Lower leg skin (tissue), 4 donors: ENCODE measurements around the gene TENT4B. TPM values are rescaled to one million over a fixed set of nuclear protein-coding genes. Genes with fewer than 3 reads are reported as not detected.

Experiments
- DNase-seq, 2 donors: peaks; one replicate each; pipeline ENCODE4 v3.0.0-alpha.2; 2019; ENCODE audit warnings: low spot score in 2 of 2
- H3K4me3 ChIP-seq: fragments of 200-600 bp; sonication (generic); 2 replicates; pipeline ENCODE4 v1.5.1; 2017; ENCODE audit warnings: mild to moderate bottlenecking, low read depth; ENCODE audit not compliant: poor library complexity, severe bottlenecking
- POLR2A ChIP-seq, 2 donors: fragments of 450-650 bp; IDR thresholded peaks; one replicate each; pipeline ENCODE4 v1.6.1; 2016 to 2017; ENCODE audit warnings: antibody characterized with exemption in 2 of 2, mild to moderate bottlenecking in 1 of 2, moderate library complexity in 1 of 2
- WGBS, 2 donors: methylation state at CpG; one replicate each; pipeline ENCODE4 v1.1.5; 2018; 5-methylcytosine and 5-hydroxymethylcytosine counted together
- intact Hi-C: fragments of 100-400 bp; cut with DNase I; formaldehyde crosslinking; loops from one replicate; pipeline ENCODE4 v1.15.0; 2023; ENCODE audit warnings: low total_unique reads
- total RNA-seq, 4 donors: library from RNA; depleted of rRNA; stranded (reverse); fragments of >200 nt; gene quantifications; one replicate each; pipeline ENCODE4 v1.1.0, GENCODE V29; 2016
- TF ChIP-seq, protein P1 (sequence below), 3 donors: fragments of 450-650 bp; IDR thresholded peaks; one replicate each; pipeline ENCODE4 v1.5.1; 2016; ENCODE audit warnings: antibody characterized with exemption in 3 of 3, mild to moderate bottlenecking in 3 of 3, moderate library complexity in 2 of 3

Gene TENT4B
- total RNA-seq, 4 donors from 2014 or later: 9.1 to 14.7 (median 12.6) TPM

DNA sequence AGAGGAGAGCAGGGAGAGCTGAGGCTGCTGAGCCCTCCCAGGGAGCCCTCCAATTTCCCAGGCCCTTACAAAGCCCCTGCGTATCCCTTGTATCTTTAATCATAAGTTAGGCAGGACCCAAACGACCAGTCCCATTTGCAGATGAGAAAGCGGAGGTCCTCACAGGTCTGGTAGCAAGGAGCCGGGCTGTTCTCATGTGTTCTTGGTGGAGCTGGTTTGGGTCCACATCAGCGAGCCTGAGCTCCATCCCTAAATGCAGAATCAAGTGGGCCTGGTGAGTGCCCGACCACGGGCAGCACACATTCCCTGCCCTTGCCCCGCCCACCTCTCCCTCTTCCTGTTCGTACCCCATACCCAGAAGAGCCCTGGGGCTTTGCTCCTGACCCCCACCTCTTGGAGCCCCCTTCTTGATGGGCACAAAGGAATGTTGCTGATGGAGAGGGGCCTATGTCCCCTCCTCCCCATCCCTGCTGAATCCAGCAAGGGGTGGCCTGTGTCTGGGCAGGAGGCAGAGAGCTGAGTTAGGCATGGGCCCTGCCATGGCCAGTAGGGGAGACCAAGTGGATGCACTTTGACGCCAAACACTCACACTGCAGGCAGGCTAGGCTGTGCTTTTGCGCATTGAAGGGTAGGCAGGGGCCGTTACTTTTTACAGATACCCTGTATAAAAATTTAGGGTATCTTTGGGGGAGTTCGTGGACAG lies 95.0 kb downstream of the TENT4B start:
- intact Hi-C loops: no loop called here
- TF ChIP-seq, protein P1, sequence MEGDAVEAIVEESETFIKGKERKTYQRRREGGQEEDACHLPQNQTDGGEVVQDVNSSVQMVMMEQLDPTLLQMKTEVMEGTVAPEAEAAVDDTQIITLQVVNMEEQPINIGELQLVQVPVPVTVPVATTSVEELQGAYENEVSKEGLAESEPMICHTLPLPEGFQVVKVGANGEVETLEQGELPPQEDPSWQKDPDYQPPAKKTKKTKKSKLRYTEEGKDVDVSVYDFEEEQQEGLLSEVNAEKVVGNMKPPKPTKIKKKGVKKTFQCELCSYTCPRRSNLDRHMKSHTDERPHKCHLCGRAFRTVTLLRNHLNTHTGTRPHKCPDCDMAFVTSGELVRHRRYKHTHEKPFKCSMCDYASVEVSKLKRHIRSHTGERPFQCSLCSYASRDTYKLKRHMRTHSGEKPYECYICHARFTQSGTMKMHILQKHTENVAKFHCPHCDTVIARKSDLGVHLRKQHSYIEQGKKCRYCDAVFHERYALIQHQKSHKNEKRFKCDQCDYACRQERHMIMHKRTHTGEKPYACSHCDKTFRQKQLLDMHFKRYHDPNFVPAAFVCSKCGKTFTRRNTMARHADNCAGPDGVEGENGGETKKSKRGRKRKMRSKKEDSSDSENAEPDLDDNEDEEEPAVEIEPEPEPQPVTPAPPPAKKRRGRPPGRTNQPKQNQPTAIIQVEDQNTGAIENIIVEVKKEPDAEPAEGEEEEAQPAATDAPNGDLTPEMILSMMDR (IDR thresholded peaks at IDR 0.05): no peak
- no peak for TF ChIP-seq POLR2A (IDR thresholded peaks at IDR 0.05)
- 81 to 83% methylated on average over 13 of the region's 13 CpGs for WGBS, 2 donors
- no peak overlapping the region for H3K4me3 ChIP-seq
- no peak for DNase-seq

DNA sequence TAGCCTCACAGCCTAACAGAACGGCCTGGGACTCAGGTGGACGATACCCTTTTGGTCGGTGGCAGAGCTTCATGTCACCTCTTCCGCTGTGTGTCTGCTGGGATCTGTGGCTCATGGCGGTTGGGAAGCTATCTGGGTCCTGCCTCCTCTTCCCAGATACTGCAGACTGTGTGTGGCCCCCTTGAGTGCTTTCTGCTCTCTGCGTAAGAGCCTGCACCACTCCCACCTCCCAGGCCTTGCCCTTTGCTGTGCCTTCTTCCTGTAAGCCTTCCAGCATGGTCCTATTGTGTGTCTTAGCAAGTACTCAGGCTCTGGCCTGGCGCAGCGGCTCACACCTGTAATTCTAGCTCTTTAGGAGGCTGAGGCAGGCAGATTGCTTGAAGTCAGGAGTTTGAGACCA lies 95.7 kb downstream of the TENT4B start:
- DNase-seq: no peak
- WGBS, 2 donors: 93 to 95% methylated on average over 8 of the region's 8 CpGs
- TF ChIP-seq POLR2A (IDR thresholded peaks at IDR 0.05): no peak
- TF ChIP-seq, protein P1 (IDR thresholded peaks at IDR 0.05): no peak
- H3K4me3 ChIP-seq: no peak overlapping the region
- intact Hi-C loops: no loop called here

DNA sequence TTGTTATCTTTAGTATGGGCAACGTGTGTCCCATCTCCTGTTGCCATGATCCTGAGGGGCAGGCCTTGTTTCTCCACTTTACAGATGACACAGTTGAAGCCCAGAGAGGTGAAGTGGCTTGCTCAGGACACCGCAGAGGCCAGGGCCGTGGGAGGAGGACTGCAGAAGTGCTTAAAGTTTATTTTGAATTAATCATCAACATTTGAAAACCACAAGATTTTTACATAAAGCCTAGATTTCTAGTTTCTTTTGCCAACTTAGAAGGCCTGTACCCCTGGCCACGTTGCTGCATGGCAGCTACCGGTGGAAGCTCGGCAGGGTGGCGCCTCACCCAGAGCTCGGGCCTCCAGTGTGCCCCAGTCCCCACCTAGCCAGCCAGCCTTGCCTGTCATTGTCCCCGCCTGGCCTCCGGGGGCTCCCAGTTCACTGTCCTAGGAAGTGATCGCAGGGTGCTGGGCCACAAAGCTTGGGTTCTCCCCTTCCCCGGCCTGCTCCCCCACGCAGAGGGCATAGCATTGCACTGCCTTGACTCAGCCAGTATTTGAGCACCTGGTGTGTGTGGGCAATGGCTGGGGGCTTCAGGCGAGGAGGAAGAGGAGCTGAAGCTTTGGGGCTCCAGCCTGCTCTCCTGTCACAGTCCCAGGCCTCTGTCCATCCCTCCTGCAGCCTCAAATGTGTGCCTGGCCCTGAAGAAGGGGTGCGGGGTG lies 98.4 kb downstream of the TENT4B start:
- intact Hi-C loops: no loop called here
- TF ChIP-seq, protein P1 (IDR thresholded peaks at IDR 0.05): no peak
- TF ChIP-seq POLR2A (IDR thresholded peaks at IDR 0.05): no peak
- peak in 1 of 2 donors; percentile 82 for DNase-seq
- no peak overlapping the region for H3K4me3 ChIP-seq
- 76 to 83% methylated on average over 15 of the region's 15 CpGs for WGBS, 2 donors

DNA sequence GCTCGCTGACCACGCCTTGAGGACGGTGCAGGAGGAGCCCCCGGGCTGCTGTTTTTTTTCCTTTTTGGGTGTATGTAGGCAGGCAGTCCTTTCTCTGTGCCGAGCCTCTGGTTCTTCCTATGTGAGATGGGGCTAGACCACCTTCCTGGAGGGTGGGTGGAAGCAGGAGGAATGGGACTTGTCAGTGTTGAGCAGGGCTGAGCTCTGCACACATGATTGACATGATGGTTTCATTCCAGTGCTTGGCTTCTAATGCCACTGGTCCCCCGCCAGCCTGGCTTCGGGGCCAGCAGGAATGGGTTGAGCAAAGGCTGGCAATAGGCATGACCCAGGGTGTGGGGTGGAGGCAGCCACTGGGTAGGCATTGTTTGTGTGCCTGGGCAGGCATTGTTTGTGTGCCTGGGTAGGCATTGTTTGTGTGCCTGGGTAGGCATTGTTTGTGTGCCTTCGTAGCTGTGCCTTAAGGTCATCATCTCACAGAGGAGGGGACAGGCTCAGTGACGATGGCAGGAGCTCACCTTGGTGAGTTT lies 99.0 kb downstream of the TENT4B start:
- 73 to 83% methylated on average over 7 to 9 of the region's 9 CpGs for WGBS, 2 donors
- no peak overlapping the region for H3K4me3 ChIP-seq
- TF ChIP-seq, protein P1 (IDR thresholded peaks at IDR 0.05): no peak
- TF ChIP-seq POLR2A (IDR thresholded peaks at IDR 0.05): no peak
- peak in 1 of 2 donors; percentile 68 for DNase-seq
- intact Hi-C loops: no loop called here

DNA sequence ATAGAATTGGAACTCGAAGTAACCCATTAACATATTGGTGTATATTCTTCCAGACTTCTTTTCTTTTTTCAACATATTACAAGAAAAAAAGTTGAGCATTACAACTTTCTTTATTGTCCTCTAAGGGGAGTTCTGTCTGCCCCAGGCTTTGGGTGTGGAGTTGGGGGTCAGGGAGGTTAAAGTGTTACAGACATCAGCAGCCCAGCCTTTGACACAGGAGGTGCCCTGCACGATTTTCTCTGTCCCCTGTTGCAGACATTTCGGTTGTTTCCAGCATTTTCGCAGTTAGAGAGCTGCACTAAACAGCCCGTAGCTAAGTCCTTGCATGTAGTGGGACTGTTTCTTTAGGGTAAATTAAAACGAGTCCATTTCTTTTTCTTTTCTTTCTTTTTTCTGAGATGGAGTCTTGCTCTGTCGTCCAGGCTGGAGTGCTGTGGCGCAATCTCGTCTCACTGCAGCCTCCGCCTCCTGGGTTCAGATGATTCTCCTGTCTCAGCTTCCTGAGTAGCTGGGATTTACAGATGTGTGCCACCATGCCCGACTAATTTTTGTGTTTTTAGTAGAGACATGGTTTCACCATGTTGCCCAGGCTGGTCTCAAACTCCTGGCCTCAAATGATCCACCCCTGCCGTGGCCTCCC lies 99.9 kb downstream of the TENT4B start:
- WGBS, 2 donors: 59 to 65% methylated on average over 12 of the region's 12 CpGs
- no peak overlapping the region for H3K4me3 ChIP-seq
- peak; percentile 22 to 77 for DNase-seq
- TF ChIP-seq POLR2A (IDR thresholded peaks at IDR 0.05): no peak
- TF ChIP-seq, protein P1 (IDR thresholded peaks at IDR 0.05): no peak
- intact Hi-C loops: no loop called here
